GM21515 (cell line): Measurements from ENCODE around the gene MRTFB.
A peak's percentile ranks its signal among the peaks of the same experiment; 100 is the strongest.

ENCODE experiments used
- ATAC-seq: cut with Tn5 transposase; IDR thresholded peaks from one replicate; pipeline ENCODE4 v1.9.1; 2021; ENCODE audit not compliant: unreplicated experiment

MRTFB gene

DNA sequence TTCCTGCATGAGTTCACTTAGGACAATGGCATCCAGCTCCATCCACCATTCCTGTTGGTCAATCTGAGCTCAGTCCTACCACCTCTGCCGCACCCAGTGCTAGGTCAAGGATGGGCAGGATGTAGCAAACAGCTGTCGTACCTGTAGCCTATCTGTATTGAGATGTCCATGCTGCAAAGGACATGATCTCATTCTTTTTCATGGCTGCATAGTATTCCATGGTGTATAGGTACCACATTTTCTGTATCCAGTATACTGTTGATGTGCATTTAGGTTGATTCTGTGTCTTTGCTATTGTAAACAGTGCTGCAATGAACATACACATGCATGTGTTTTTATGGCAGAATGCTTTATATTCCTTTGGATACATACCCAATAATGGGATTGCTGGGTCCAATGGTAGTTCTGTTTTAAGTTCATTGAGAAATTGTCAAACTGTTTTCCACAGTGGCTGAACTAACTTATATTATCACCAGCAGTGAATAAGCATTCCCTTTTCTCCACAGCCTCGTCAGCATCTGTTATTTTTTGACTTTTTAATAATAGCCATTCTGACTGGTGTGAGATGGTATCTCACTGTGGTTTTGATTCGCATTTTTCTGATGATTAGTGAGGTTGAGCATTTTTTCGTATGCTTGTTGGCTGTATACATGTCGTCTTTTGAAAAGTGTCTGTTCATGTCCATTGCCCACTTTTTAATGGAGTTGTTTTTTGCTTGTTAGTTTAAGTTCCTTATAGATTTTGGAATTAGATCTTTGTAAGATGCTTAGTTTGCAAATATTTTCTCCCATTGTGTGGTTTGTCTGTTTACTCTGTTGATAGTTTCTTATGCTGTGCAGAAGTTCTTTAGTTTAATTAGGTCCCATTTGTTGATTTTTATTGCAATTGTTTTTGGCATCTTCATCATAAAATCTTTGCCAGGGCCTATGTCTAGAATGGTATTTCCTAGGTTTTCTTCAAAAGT lies 7.2 kb upstream of the MRTFB start:
- ATAC-seq: no peak

DNA sequence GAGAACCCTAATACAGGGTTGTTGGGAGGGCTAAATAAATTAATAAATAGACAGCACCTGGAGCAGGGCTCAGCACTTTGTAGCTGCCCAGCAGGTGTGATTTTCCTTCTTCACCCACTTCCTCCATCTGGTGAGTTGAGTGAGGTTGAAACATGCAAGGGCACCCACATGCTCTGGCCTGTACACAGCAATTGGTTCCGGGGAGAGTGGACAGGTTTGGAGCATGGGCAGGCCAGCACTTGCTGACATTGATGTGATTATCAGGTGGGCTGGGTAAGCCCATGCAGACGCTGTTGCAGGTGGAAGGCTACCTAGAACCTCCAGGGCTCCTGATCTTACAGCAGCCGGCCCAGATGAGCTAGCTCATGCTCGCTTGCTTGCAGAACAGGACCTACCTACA lies 1.3 kb upstream of the MRTFB start:
- ATAC-seq: no peak

DNA sequence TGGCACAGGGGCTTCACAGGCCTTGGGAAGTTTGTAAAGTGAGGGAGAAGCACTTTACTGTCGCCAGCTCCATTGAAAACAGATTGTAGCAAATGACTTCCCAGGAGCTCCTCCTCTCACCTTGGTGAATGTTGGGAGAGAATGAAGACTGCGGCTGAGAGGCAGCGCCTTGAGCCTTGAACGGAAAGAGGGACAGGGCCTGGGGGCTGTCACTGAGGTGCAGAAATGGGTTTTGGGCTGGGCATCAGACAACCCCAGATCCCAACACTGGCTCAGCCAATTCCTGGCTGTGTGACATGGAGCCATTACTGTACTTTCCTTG lies 603 bp upstream of the MRTFB start:
- ATAC-seq: peak; percentile 4

DNA sequence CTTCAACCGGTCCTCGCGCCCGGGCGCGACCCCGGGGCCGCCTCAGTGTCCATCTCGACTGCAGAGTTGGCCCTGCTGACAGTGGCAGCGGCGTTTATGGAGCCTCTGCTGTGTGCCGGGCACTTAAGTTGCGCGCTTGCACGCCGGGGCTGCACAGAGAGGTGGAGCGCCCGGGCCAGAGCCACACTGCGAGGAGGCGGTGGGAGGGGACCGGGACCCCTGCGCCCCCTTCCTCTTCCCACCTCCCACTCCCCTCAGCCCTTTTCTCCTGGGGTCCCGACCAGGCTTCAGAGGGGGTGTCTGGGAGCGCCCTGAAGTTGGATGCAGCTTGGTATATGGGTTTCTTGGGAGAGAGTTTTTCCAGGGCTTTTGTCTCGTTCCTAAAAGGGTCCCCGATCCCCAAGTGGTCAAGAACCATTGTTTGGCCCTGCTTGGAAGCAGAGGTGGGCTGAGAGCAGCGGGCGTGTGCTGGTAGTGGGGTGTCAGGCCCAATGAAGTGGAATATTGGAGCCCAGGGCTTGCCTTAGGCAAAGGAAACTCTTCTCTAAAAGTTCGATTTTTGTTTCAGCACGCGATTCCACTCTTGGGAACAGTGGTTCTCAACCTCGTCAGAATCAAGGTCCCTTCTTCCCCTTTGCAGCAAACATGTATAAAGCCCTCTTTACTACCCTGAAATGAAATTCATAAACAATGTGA lies 605 bp downstream of the MRTFB start:
- peak; percentile 23 for ATAC-seq

DNA sequence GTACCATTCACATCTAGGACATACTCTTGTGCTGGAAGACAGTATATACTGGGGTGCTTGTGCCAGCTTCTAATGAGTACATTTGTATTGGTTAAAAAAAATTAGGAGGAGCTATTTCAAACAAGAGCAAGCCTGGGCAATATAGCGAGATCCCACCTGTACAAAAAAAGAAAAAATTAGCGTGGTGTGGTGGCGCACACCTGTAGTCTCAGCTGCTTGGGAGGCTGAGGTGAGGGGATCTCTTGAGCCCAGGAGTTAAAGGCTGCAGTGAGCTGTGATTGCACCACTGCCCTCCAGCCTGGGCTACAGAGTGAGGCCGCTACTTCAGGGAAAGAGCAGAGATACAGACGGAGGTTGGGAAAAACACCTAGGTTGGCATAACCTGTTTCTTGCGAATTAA lies 1.2 kb downstream of the MRTFB start:
- no peak for ATAC-seq

DNA sequence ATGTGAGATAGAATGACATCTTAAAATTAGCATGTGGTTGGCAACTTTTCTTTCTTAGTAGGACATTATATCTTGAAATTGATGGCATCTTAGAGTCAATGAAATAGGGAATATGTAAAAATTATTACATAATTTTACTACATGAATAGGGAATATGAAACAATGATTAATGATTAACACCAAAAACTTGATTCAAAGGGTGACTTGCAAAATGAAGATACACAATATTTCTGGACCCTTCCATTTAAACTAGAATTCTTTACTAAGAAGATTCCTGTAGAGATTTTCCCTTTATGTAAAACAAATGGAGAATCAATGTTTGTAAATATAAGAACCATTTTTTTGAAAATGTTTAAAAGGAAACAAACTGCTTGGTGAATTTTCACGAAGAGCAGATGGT lies 3.4 kb downstream of the MRTFB start:
- no peak for ATAC-seq

DNA sequence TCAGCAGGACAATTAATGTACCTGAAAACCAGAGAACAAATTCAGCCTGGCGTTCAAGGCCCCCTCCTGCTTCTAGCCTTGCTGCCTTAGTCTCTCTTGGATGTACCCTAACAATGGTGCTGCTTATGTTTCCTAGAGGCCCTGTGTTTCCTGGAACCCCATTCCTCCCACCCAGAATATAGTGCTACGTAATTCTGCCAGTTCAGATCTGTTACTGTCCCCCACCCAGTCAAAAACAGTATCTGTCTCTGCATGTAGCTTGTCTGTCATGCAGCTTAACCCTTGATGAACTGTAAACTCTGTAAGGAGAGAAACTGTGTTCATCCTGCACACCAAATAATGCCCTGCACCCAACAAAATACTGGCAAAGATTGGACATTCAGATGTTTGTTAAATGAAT lies 6.8 kb downstream of the MRTFB start:
- ATAC-seq: no peak

DNA sequence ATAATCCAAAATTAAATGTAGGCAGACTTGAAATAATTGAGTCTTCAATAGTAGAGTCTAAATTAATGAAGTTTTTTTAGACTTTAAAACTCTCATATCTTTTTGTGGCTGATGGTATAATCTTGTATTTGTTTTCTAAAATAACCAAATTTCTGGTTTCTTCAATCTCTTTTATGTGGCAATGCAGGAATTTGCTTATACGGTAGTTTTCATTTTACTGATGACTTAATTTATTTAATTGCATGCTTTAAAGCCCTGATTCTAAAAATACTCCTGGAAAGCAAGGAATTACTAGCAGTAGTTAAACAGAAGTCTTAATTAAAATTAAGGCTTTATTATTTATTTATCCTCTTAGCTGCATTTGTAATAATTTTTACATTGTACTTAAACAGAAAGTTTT lies 15.4 kb downstream of the MRTFB start:
- ATAC-seq: no peak

DNA sequence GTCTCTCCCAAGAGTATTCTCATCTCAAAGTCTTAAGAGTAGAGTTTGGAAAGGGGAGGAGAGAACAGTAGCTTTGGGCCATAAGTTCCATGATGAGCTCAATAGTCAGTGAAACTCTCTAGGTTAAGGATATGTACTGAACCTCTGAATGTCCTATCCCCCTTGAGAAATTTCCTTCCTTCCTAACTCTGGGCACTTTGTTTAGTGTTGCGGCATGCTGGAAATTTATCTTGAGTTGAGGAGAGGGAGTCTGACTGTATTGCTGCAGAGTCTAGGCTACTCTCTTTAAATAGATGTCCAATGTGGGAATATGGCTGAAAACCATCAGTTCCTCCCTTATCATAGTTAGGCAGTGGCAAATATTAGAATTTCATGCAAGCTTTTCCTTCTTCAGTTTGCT lies 16.1 kb downstream of the MRTFB start:
- no peak for ATAC-seq

DNA sequence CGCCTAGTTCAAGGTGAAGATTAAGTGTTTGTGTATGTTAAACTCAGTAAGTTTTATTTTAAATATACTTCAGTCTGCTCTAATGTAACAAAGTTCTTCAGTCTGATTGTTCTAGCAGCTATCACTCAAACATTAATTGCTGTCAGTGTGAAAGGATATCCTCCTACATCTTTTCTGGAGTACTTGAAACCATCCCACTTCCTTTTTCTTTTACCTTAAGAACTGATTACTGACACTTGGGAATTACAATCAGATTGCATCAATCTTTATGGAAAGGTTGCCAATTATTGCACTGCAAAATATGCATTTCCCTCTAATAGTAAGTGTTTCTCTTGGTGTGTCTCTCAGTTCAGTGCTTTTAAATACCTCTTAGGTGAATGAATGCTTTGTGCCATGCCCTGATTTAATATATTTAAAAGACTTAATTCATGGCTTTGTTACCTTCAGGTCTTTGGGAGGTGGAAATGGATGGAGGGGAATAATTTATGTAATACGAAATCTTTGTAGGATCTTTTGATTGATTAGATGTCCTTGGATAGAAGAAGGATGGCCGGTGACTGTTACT lies 16.6 kb downstream of the MRTFB start:
- ATAC-seq: no peak

DNA sequence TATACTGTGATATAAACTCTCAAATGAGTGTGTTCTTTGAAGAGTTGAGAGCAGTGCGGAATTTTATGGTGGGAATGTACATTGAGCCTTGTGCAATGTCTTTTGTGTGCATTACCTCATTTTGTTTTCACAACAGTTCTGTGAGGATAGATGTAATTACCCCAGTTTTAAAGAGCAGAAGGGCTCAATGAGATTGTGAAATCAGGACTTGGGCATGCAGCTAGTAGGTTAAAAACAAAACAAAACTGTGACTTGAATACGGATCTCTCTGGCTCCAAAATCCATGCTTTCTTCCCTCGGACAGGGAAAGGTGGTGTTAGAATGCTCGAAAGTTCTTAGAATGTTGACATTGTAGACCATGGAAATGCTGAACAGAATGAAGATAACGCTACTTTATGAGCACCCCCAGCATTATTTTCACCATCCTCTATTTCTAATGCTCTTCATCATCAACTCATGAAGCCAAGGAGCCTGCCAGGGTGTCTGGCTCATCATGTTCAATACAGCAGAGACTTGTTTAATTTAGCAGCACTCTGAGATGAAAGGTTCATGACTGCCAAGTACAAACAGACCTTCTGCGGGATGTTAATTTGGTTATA lies 17.1 kb downstream of the MRTFB start:
- ATAC-seq: no peak

DNA sequence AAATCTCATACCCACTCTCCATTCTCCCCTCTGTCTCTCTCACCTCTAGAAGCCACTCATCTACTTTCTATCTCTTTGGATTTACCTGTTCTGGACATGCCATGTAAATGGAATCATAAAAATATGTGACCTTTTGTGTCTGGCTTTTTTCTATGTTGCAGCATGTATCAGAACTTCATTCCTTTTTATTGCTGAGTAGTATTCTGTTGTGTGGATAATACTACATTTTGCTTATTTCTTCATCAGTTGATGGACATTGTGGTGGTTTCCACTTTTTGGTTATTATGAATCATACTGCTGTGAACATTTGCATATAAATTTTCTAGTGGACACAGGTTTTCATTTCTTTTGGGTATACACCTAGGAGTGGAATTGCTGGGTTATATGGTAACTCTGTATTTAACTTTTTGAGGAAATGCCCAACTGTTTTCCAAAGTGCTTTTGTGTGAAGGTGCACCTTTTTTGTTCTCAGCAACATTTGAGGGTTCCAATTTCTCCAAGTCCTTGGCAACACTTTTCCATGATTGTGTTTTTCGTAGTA lies 18.2 kb downstream of the MRTFB start:
- no peak for ATAC-seq

DNA sequence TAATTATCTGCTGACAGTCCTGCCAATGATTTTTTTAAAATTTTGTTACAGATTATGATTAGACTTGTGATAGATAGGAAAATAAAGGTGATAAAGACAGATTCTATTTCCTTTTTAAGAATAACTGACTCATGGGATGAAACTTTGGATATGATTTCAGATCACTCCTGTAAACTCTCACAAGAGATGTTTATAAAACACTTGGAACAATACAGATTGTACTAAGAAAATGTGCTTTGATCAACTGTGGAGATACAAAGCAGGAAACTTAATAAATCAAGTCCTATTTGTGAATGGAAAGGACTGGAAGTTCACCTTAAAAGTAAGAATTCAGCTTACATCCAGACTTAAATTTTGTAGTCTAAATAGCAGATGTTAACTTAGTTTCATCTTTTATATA lies 21.4 kb downstream of the MRTFB start:
- ATAC-seq: no peak

DNA sequence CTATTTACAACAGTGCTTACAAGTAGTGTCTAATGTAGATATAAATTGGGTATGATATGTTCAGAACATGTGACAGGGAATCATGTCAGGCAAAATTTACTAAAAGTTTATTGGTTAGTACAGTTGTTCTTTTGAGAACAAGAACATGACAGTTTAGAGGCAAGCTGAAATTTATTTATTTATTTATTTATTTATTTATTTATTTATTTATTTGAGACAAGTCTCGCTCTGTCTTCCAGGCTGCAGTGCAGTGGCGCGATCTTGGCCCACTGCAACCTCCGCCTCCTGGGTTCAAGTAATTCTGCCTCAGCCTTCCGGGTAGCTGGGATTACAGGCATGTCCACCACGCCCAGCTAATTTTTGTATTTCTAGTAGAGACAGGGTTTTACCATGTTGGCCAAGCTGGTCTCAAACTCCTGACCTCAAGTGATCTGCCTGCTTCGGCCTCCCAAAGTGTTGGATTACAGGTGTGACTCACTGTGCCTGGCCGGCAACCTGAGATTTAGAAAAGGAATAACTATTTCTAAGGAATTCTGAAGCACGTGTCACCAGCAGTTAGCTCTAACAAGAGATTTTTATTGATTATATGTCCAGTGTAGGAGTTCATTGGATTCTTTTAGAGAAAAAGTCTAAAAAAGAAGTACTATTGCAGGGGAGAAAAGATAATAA lies 24.9 kb downstream of the MRTFB start:
- no peak for ATAC-seq

DNA sequence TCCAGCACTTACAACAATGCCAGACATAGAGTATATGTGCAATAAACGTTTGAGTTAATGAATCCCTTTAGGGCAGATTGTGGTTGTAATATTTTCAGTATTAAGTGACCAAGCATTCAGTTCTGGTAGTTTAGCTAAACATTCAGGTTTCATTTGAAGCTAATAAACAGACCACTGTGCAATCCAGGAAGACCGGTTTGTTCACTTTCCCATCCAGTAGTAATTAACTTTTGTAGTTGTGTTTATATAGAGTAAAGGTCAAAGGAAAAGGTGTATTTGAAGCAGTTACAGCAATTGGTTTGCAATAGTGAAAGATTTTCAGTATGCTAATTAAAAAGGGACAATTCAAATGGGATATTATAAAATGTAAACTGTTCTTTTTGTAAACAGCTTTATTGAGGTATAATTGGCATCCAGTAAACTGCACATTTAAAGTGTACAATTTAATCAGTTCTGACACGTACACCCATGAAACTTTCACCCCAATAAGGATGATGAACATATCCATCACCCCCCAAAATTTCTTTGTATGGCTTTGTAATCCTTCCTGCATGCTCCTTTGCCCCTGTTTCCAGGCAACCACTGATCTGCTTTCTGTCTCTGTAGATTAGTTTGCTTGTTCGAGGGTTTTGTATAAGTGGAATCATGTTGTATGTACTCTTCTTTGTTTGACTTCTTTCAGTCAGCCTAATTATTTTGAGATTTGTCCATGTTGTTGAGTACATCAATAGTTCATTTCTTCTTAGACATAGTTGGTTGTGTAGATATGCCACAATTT lies 26.3 kb downstream of the MRTFB start:
- no peak for ATAC-seq

DNA sequence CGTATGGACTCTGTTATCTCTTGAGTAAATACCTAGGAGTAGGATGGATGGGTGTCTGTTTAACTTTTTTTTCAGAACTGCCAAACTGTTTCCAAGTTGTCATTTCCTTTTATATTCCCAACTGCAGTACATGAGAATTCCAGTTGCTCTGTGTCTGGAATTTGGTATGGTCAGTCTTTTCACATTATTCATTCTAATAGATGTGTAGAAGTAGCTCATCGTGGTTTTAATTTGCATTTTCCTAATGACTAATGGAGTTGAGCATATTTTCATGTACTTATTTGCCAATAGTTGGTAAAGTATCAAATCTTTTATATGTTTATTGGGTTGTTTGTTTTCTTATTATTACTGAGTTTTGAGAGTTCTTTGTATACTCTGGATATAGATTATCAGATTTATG lies 27.0 kb downstream of the MRTFB start:
- ATAC-seq: no peak

DNA sequence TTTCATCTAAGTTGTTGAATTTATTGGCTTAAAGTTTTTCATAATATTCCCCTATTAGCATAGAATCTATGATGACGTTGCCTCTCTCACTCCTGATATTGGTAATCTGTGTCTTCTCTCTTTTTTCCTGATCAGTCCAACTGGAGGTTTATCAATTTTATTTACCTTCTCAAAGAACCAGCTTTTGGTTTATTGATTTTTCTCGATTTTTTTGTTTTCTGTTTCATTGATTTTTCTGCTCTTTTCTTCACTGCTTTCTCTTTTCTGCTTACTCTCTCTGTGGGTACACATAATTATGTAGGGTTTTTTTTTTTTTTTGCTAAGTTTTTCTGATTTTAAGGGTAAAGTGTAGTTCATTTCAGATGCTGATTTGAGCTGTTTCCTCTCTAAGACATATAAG lies 29.7 kb downstream of the MRTFB start:
- no peak for ATAC-seq

DNA sequence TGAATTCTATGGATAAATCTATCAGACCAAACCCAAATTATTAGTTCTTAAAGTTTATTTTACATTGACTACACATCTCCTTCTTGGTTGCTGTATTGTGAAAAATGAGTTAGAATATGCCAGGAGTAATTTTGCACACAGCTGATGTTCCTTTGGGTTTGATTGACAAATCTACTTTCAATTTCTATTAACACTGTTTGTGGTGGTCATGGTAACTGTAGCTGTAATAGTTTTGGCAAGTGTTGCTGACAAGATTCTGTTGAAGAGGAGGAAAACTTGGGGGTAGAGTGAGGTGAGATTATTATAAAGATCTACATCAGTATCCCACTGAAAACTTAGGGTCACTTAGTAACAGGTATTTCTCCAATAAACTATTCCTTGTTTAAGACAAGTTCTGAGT lies 30.3 kb downstream of the MRTFB start:
- ATAC-seq: no peak

DNA sequence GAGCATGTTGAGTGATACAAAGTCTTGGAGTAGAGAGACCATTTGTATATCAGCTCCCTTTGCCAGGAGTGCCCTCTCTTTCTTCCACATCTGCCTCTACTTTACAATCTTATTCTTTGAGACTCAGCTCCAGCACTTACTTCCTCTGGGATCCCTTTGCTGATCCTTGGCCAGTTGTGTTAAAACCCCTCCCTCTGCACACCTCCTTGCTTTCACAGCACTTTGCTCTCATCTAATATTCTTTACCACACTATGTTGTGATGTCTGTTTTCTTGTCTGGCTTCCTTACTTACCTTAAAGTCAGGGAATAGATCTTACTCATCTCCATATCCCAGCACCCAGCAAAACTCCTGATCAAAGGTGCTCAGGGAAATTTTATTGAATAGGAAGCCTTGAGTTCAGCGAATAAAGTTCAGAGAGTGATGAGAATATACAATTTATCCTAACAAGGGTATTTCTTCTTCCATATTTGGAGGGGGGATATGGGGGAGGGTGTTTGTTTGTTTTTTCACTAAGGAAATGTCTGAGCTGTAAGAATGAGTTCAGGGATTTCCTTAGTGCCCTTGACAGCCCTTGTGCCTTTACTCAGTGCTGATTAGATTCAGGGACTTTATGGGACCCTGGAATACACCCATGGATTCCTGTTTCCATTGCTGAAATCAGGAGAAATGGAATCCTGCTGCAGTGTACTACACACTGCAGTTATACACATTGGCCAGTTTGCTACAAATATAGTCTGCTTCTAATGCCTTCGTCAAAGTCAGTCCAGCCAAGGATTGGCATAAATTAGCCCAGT lies 32.0 kb downstream of the MRTFB start:
- no peak for ATAC-seq
